ENCODE measurements around the gene CRY1.
A peak's percentile ranks its signal among the peaks of the same experiment; 100 is the strongest.
"Not testable (repeated sequence)": the region's sequence is repeated elsewhere in the genome, so short reads cannot be mapped to it uniquely, and the experiment has no call there.

CRY1 gene

DNA sequence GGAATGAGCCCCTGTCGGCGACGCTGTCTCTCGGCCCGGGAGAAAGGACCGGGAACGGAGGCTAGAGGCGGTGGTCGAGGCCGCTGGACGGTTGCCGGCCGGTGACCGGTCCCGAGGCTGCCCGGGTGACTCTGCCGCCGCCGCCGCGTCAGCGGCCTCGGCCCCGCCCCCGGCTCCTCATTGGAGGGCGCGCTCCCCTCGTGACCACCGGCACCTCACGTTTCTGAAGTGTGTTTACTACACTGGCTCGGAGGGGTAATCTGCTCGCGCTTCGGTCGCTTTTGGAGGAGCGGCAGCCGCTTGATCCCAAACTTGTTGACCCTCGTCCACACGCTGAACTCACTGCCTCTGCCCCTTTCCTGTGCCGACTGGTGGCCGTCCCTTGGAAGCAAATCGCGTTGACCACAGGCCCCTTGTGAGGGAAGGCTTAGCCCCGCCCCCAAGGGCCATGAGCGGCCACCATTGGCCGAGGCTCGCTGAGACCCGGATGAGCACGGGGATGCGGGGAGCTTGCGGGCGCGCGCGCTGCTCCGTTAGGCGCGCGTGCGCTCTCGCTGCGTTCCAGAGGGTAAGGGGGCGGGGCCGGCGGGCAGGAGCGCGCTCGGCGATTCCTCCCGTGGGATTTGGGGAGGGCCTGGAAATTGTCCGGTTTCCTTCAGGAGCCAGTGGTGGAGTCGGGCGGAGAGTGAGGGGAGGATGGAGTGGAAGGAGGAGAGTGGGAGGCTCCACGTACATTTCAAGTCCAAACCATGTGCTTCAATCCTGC lies at the start of gene CRY1:
CRY1 (minus strand) TSS at position 133 of the 766 bp plus-strand sequence. CDS start 588 bp downstream, outside the sequence.
- DNase-seq: peak; percentile 88

DNA sequence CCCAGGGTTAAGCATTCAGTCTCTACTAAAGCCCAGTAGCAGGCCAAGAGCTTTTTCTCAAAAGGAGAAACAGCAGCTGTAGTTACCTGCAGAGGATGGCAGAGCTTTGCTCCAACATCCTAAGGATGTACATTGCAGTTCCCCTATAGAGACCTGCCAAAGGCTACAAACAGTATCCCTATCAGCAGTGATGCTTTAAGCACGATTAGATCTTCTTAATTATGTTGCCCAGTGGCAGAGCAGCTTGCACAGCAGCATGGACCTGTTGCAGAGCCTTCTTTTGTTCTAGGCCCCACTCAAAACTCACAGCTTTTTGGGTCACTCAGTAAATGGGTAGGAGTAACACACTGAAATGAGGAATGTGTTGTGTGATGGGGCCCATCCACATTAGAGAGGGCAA lies 46.4 kb upstream of the CRY1 start:
- DNase-seq: no peak

DNA sequence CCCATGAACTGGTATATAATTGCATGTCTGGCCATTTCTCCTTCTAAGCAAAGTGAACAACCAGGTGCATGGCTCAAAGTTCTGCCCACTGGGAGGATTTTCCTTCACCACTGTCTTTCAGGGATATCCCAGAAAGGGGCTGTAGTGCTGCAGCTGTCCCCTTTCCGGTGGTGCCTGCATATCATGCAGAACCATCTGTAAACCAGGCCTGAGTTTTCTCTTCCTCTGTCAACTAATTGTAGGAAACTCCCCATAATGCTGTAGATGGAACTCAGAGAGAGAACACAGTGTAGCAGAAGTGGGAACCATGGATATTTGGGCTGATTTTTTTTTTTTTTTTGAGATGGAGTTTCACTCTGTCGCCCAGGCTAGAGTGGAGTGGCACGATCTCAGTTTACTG lies 45.6 kb upstream of the CRY1 start:
- no peak for DNase-seq

DNA sequence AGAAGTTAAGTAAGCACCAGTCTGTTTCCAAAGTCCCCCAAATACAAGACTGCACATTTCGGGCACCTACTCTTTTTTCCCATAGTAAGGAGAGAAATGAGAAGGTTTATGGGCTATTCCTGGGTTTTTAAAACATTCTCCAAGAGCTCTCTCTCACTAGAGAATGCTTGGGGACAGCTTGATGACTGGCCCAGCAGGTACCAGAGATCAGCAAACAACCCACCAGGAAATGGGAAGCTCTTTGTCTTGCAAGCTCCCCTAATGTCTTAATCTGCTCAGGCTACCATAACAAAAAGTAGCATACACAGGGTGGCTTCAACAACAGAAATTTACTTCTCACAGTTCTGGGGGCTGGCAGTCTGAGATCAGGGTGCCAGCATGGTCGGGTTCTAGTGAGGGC lies 41.8 kb upstream of the CRY1 start:
- no peak for DNase-seq

DNA sequence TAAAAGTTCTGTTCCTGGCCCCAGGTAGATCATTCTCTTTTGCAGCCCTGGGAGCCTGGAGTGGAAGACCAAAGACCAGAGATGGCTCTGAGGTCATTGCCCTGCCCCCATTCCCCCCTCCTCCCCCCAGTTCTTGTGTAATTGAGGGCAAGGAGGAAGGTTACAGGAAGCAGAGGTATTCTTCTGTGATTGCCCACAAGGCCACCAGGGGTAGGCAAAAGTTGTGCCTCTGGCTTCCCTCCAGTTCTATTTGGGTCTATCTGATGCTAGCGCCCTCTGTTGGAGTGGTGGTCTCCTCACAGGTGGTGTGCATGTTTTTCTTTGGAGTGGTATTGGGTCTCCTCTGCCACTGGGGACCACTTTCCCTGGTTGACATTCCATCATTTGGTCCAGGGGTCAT lies 41.2 kb upstream of the CRY1 start:
- DNase-seq: peak; percentile 39

DNA sequence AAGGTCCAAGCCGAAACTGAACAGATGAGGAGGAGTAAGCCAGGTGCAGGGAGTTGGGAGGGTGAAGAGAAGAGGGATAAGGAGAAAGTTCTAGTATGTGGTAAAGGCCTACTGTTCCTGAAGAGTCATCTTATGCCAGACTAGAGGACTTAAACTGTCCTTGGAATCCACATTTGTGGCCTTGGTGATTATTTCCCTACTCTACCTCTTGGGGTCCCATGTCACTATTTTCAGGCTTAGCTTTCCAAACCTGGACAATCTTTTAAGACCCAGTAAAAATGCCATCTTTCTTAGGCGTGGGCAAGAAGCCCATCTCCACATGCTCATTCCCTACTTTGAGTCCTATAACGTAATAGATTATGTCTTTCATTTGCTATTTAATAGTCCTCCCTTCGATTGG lies 40.1 kb upstream of the CRY1 start:
- no peak for DNase-seq

DNA sequence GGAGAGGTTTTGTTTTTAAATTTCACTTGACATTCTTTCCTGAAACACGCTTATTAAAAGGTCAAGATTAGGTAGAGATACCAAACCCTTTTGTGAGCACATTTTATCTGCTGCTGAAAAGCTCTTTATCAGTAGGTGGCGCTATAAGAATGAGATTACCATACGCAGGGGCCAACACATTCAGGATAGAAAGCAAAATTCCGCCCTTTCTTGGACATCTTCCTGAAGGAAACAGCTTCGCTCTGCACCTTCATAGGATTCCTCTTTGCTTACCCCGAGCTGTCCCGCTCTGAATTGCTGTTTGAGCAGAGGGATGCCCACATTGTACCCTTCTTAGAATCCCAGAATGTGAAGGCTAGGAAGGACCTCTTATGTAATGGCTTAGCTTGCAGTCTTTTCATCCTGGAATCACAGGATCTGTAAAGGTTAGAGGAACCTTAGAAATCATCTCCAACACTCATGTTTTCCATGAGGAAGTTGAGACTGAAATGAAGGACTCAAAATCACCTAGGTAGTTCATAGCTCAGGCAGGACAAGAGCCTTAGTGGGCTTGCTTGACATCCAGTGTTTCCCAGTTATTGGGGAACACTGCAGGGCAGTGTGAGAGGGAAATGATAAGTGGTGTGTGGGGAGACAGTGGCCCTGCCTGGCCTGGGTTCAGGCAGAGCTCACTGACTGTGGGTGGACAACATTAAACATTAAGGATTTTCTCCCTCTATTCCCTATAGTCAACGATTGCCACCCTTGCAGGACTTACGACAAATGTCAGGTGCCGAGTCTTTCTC lies 38.7 kb upstream of the CRY1 start:
- no peak for DNase-seq

DNA sequence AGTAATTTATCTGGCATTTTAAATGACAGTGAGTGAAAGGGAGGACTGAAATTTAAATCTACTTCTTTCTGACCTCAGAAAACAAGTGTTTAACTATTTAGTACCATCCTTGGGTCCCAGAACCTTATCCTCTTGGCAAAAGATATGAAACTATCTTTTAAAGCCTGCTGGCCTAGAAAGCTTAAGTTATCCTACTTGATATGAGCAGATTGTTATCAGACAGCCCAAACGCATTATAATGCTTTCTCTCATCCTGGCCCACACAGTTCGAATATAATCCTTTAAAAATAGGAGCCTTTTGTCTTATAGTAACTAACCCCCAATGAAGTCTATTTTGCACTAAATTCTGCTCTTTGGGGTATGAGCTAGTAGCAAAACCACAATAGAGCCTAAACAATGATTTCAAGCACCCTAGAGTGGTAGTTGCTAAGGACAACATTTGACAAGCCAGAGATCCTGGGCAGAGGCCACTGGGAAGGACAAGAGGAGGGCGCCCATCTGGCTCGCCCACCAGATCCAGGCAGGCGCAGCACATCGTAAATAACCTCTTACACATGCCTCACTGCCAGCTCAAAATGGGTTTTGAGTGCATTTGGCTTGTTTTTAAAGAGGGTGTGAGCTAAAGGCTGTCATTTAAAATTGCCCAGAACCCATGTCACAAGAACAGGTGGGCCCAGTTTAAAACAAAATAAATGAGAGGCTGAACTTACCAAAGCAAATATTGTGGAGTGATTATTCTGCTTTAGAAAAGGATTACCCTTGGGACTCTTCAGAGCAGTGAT lies 37.7 kb upstream of the CRY1 start:
- DNase-seq: no peak

DNA sequence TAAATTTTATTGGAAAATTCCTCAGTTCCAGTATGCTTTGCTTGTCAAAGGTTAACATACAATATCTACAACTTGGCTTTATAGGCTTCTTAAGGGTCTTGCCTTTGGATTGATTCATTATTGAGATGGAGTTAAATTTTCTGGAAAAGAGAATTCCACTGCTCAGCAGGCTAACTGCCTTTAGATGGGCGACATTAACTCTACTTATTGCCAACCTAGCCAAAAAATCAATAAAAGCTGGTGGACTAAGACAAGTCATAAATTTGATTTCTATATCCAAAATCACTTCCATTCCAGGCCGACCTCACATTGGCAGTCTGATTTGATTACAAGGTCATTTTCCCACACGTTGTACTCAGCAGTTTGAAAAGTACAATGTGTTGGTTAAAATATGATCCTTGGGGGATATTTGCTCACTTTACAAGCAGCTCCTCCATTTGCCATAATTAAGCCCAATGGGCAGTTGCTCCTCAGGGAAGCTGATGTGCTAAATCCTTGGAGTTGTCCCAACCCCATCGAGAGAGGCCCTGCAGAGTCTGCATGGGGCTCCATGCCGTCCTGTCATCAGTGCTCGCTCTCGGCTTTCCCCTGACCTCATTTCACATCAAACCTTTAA lies 36.1 kb upstream of the CRY1 start:
- no peak for DNase-seq

DNA sequence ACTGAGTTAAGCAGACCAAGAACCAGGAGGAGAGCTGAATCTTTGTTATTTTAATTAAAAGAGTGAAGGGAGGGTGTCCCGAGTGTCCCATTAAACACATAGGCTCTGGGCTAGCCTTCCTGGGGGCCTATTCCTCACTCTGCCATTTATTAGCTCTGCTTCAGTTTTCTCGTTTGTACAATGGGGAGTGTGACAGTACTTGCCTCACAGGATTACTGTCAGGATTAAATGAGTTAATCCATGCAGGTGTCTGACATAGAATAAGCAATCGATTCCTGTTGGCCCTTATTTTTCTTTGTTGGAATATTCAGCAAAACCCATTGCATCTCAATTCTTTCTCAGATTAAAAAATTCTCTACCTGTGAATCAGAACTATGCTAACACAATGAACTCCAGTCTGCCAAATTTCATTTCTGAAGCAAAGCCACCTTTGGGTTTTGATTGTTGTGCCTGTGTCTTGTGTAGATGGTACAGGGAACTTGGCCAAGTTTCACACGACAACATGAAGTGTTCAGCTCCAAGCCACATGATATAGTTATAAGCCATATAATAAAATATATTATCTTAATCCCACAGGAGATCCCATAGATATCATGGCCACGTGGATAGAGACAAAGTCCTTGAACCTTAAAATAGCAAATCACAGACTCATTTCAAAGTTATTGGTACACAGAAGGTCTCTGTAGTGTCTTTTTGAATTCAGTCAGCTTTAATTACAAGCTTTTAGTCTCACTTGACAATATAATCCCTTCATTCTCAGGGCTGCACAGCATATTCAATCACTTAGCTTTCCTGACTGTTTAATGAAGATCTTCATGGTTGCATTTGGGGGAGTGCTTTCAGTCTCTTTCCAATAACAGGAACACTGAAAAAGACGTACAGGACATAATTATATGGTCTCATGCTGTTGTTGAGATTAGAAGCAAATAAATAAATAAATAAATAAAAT lies 34.4 kb upstream of the CRY1 start:
- no peak for DNase-seq

DNA sequence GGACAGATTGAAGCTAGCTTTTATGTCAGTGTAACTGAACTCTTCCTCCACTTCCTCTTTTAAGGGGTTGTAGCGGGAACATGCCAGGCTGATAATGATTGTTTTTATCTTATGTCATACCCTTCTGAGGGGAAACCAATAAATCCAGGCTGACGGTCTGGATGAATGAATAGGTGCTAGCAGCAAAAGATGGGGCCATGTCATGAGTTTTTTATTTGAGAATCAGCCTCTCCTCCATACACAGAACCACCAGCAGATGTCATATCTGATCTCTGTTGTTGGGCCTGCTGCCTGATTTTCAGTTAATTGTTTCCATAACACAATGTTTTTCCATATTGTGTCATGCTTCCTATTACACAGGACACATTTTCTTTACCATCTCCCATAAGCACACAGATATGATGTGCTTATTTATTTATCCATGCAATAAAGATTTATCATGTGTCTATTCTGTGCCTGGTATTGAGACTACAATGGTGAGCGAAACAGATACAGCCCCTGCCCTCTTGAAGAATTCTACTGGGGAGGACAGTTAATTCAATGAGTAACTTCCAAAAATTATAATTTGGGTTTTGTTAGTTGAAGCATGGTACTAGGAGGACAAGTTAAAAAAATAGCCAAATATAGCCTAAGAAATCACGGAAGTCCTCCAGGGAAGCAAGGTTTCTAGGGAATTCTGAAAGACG lies 33.6 kb upstream of the CRY1 start:
- DNase-seq: peak; percentile 46

DNA sequence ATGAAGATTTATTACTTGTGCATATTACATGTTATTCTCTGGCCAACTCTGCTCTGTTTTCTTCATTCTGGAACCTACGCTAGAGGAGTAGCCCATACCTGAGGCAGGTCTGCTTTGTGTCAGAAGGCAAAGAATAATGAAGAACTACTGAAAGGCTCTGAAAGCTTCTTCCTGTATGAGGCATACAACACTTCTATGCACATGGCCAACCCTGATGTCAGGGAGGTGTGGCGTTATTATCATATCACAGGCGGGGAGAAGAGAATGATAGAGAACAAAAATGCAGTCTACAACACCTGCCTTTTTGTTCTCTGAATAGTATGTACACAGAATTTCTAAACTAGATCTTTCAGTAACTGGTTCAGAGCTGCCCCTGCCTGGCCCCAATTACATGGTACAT lies 32.5 kb upstream of the CRY1 start:
- no peak for DNase-seq

DNA sequence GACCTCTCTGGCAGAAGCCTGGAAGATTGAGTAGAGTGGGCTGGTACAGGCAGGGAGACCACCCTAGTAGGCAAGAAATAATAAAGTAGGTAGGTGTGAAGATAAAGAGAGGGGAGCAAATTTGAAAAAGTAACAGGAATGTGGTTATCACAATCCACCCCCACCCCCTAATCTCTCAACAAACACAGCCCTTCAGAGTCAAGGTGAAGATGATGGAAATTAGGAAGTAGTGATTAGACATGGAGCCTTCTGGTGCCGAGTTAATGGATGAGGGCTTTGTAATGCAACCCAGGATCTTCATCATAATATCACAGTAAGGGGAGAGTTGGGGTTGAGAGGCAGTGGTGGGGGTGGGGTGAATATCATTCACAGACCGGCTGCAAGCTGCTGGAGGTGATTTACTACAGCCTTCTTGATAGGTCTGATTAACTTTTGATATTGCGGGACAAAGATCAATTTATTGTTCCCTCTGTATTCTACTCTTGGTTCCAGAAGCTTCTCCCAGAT lies 29.2 kb upstream of the CRY1 start:
- no peak for DNase-seq

DNA sequence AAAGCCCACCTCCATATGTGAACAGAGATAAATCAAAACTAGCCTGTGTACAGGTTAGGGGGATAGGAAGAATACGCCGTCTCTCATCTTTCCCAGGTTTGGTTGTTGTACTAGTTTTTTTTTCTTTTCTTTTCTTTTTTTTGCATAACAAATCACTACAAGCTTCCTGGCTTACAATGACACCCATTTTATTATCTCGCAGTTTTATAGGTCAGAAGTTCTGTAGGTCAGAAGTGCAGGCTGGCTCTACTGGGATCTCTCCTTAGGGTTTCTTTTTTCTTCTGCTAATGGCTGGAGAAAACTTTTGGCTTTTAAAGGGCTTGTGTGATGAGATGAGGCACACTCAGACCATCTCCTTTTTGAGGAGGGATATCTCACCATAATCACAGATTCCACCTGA lies 25.7 kb upstream of the CRY1 start:
- DNase-seq: no peak

DNA sequence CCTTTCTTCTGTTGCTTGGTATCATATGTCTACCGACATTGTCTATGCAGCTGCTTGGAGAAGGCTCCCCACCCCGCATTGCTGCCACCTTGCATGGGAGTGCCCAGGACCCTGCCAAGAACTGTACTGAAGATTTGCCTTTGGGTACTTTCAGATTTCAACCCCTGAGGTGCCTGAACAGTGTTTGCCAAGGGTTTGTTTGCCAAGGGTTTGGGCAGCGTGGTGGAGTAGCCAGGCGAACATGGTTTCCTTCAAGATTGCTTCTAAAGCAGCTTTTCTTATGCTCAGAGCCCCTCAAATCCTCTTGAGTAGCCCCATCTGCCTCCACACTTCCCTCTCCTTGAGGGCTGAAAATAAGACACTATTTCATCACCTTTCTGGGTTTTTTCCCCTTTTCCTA lies 25.3 kb upstream of the CRY1 start:
- no peak for DNase-seq

DNA sequence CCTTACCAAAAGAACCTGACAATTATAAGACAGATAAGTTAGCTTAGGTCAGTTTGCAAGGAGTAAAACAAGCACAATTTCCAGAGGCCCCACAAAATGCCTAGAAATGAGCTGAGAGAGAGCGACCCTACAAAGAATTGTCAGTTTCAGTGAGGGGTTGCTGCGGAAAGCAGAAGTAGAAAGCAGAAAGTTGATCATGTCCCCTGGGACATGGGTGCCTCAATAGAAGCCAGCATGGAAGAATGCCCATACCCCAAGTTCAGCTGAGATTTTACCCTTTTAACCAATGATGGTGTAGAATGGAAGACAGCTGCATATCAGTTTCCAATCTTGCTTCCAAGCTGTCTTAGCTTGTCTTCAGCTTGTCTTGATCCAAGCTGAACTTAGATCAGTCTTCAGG lies 21.8 kb upstream of the CRY1 start:
- no peak for DNase-seq

DNA sequence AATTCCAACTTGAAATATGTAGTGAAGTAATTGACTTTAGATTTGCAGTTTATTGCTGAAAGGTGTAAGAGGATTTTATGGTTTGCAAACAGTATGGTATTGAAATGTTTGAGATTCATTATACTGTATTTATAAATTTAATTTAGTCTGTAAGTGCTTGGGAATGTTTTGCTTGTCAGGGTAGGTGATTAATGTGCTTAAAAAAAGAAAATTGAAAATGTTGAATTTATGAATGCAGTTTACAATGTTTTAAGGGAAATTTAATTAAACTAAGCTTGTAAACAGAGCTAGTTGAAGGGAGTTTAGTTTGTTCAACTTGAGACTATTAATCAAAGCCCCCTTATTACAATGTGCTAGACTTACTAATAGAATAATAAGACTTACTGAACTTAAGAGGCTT lies 18.0 kb upstream of the CRY1 start:
- DNase-seq: no peak

DNA sequence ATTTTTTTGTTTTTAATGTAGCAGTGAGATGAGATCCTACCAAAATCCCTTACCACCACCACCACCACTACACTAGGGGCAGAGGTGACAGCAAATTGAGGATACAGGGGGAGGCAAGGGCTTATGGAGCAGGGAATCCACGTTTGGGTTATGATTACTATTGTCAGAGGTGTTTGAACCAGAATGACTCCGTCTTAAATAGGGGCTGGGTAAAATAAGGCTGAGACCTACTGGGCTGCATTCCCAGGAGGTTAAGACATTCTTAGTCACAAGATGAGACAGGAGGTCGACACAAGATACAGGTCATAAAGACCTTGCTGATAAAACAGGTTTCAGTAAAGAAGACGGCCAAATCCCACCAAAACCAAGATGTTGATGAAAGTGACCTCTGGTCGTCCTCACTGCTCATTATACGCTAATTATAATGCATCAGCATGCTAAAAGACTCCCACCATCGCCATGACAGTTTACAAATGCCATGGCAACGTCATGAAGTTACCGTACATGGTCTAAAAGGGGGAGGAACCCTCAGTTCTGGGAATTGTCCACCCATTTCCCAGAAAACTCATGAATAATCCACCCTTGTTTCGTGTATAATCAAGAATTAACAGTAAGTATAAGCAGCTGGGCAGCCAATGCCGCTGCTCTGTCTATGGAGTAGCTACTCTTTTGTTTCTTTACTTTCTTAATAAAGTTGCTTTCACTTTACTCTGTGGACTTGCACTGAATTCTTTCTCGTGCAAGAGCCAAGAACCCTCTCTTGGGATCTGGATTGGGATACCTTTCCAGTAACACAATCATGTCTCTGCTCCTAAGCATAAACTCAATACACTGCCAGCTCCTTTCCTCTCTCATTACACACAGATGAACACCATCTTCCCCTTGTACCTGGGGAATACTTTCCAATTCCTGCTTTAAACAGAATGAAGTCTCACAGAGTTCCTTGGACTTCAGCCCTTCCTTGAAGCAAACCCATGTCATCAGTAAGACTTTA lies 16.7 kb upstream of the CRY1 start:
- DNase-seq: no peak

DNA sequence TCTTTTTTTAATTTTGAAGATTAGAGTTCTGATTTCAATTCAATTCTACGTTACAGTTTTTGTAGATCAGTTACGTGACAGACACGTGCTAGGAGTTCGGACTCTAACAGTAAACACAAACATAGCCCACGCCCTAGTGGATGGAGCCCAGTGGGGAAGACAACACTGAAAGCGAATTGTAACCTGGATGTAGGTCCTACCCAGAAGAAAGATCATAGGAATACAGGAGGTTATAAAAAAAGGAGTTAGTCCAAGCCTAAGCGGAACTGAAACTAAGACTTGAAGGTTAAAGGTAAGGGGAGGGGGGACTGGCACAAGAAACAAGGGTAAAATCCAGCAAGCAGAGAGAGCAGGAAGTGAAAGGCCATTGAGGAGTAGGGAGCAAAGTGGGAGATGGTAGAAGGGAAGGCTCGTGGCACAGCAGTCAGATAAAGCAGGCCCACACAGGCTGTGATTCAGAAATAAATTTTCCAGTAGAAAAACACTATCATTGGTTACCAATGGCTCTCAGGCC lies 15.7 kb upstream of the CRY1 start:
- peak; percentile 4 for DNase-seq

DNA sequence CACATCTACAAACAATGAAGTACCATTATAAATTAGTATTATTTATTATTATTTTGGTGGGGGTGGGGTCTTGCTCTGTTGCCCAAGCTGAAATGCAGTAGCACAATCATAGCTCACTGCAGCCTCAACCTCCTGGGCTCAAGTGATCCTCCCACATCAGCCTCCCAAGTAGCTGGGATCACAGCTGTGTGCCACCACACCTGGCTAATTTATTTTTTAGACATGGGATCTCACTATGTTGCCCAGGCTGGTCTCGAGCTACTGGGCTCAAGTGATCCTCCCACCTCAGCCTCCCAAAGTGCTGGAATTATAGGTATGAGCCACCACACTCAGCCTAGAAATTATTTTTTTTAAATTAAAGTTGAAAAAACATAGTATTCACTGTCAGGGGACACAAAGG lies 15.0 kb upstream of the CRY1 start:
- DNase-seq: not testable (repeated sequence)
